HG02610 (cell line): ENCODE results near the gene ABCB9.

ENCODE experiments used
- ATAC-seq: cut with Tn5 transposase; IDR thresholded peaks from one replicate; pipeline ENCODE4 v1.9.1; 2021; ENCODE audit warnings: mild to moderate bottlenecking, moderate library complexity; ENCODE audit not compliant: unreplicated experiment

Gene ABCB9

DNA sequence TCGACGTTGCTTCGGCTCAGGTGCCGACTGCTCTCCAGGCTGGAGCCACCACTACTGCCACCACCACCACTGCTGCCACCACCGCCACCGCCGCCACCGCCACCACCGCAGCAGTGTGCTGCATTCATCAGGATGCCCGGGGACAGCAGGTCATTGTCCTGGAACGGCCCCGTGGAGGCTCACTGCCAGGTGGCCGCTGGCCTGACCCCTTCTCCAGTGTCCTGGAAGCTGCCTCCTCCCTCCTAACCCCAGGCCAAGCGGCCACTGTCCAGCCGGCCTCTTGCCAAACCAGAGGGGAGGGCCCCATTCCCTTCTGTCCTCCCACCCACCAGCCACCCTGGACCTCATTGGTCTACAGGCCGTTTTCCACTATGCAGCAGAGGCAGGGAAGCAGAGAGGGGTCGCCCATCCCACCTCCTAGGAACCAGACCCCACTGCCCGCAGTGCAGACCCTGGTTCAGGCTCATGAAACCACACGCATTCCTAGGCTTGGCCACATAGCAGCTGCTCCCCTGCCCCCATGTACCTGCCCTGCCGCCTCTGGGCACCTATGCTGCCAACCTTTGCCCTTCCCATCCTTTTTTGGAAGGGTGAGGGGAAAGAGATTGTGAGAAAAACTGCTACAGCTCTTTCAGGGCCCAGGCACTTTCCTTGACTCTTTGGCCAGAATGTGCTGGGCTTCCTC lies 29.4 kb upstream of the ABCB9 start:
- no peak for ATAC-seq

- ATAC-seq, result no peak
These were observed 28.7 kb upstream of the ABCB9 start for GRCh38 chr12:122994781-122995502.

DNA sequence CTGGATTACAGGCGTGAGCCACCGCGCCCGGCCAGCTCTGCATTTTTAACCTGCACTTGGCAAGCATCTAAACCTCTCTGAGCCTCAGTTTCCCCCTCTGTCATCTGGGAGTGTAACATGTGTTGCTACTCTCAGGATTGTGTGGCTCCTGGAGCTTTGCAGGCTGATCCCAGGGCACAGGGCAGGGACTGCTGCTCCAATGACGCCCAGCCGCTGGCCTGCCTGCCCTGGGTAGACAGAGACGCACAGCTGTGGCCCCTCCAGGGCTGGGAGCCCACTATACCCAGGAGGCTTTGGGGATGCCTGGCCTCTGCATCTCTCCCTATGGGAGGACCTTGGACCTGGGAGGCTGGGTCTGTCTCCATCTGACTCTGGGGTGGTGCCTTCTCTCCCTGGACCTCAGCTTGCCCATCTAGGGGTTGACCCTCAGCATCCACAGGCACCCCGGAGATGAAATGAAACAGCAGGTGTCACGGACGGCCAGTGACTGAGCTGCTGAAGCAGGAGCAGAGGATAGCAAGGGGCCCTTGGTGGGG lies 27.9 kb upstream of the ABCB9 start:
- no peak for ATAC-seq

DNA sequence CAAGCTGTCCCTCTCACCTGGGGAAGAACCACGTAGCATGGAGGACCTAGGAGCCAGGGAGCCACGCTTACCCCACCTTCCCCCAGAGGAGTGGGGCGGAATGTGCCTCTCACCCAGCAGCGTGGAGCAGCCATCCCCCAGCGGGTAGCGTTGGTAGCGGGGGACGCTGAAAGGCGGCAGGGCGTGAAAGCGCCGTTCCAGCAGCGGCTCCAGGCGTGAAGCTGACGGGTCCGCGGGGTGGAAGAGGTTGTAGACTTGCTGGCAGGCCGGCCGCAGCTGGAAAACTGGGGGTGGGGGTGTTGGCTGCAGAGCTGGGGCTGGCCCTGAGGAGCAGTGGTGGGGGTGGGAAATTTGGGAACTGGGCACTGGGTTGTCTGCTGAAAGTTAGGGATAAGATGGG lies 26.1 kb upstream of the ABCB9 start:
- no peak for ATAC-seq

DNA sequence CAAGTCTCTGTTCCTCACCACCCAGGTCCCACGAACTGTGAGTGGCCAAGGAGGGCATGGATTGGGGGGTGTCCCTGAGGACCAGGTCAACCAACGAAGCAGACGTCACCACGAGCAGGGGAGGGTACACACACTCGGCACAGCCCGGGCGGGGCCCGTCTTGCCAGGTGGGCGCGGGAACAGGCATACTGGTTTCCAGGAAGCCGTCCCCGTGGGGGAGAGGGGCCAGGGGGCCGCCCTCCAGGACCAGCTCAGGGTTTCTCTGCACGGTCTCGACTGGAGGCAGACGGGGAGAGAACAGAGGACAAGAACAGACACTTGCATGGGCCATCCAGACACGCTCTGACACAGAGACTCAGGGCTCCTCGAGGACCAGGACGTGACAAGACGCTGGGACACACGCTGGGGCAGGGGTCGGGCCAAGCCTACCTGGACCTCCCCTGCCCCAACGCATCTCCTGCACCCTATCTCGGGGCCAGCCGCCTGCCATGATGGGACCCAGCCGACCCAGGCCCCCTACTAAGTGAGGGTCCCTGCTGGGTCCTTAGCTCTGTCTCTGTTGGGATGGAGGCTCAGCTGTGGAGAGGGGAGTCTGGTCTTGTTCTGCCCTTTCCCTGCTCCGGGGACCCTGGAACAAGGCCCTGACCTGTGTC lies 25.5 kb upstream of the ABCB9 start:
- ATAC-seq, result no peak

GRCh38 chr12:122990961-122991622 lies 24.8 kb upstream of the ABCB9 start:
- no peak for ATAC-seq

DNA sequence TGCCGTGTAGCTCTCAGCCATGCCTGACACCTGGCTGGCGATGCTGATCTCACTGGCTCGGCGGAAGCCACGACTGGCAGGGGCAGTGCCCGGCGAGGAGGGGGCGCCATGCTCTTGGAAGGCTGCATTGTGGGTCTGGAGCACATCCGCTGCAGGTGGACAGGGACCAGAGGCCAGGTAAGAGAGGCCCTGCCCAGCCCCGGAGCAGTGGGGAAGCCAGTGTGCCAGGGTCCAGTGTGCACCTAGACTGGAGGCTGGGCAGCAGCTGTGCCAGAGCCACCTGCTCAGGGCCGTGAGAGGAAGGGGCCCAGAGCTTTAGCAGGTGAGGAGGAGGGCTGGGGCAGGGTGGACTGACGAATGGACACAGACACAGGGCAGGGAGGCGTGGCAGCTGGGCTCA lies 24.3 kb upstream of the ABCB9 start:
- ATAC-seq, result no peak

GRCh38 chr12:122989874-122990419 lies 23.7 kb upstream of the ABCB9 start:
- no peak for ATAC-seq

- ATAC-seq, result no peak
These were observed 23.1 kb upstream of the ABCB9 start for GRCh38 chr12:122989225-122989839.

GRCh38 chr12:122988612-122989212 lies 22.4 kb upstream of the ABCB9 start:
- ATAC-seq, result no peak

GRCh38 chr12:122988036-122988435 lies 21.8 kb upstream of the ABCB9 start:
- ATAC-seq, result no peak

- no peak for ATAC-seq
These were observed 21.1 kb upstream of the ABCB9 start for GRCh38 chr12:122987086-122987951.

GRCh38 chr12:122986258-122986871 lies 20.1 kb upstream of the ABCB9 start:
- no peak for ATAC-seq

DNA sequence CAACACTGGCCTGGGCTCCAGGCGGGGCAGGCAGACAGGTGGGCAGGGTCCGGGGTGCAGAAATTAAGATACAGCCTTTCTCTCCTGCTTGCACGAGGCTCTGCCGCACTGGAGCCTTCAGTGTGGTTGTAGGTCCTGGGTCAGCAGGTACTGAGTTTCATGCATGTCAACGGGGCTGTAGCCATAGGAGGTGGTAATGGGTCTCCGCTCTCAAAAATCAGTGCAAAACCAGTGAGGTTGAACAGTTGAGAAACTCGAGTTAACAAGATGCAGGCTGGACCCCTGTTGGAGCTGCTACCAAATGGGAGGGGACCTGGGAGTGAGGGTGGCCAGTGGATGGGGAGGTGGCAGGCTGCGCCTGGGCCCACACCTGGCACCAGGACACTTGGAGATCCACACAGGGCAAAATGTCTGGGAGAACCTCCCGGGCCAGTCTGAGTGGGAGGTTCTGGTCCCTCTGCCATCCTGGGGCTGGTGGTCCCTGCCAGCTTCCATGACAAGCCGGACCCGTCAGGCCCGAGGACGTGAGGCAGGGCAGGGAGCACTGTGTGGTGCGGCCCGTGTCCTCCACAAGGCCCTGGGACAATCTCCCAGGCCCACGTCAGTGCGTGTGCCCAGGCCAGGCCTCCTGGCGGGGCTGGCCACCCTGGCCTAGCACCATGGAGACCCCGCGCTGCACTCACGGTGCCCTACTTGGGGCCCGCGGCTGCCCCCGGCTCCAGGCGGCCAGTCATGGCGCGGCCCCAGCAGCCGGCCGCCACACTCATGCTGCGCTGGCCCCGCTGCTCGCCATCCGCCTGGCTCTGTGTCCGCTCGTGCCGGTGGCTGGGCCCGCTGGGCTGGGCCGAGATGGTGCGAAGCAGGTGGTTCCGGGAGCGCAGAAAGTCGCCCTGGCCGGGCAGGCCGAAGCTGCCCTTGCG lies 19.3 kb upstream of the ABCB9 start:
- no peak for ATAC-seq

GRCh38 chr12:122984612-122985337 lies 18.5 kb upstream of the ABCB9 start:
- no peak for ATAC-seq

GRCh38 chr12:122983789-122984515 lies 17.7 kb upstream of the ABCB9 start:
- no peak for ATAC-seq
